Measurements from ENCODE around the gene ZNF71. TPM values are rescaled to one million over a fixed set of nuclear protein-coding genes. Genes with fewer than 3 reads are reported as not detected.

The ZNF71 gene
- polyA plus RNA-seq, 1 donor (not counting 4 experiments of a cell fraction or from before 2014, with no cell fraction given): 4.8 TPM

DNA sequence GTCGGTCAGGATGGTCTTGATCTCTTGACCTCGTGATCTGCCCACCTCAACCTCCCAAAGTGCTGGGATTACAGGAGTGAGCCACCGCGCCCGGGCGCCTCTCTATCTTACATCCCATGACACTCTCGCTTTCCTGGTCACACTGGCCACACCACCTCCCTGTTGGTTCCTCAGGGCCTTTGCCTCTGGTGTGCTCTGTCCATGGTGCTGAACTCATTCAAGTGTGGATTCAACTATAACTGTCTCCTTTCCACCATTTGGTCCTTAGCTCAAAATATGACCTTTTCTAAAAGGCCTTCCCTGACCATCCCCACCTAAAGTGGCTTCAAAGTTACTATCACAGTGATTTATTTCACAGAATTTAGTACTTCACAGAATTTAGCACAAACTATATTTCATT is 44.1 kb downstream of the ZNF71 start:
- no peaks in the 10 kb centered on the region for H3K27me3 ChIP-seq (ENCODE audit: control insufficient read depth, extremely low read depth, insufficient read depth, low read length)
- H4K20me1 ChIP-seq (ENCODE audit: control insufficient read depth, extremely low read depth, insufficient read depth, low read length): no peaks in the 10 kb centered on the region
- H3K79me2 ChIP-seq (ENCODE audit: control insufficient read depth, insufficient read depth, low read length): no peaks in the 10 kb centered on the region
- no peaks in the 10 kb centered on the region for H3K4me1 ChIP-seq (ENCODE audit: control insufficient read depth, extremely low read depth, insufficient read depth, low read length)
- no peak overlapping the region for H3K4me2 ChIP-seq (ENCODE audit: control insufficient read depth, extremely low read depth, insufficient read depth, low read depth, low read length)
- no peaks in the 10 kb centered on the region for H3K36me3 ChIP-seq (ENCODE audit: control insufficient read depth in 2 of 2, extremely low read depth in 1 of 2, insufficient read depth in 2 of 2, low read length in 2 of 2)
- H3K9me3 ChIP-seq (ENCODE audit: control insufficient read depth, low read depth, low read length): peaks cover 7% of the 10 kb centered on the region
- no peak overlapping the region for H2AFZ ChIP-seq (ENCODE audit: control insufficient read depth, low read length)
- no peak for FAIRE-seq
- DNase-seq (ENCODE audit: low read depth, low spot score): no peak
- no peak overlapping the region for H3K27ac ChIP-seq (ENCODE audit: control insufficient read depth, insufficient read depth, low read length)
- TF ChIP-seq EZH2 (IDR thresholded peaks at IDR 0.05; ENCODE audit: low read length): no peak
- dilution Hi-C loops (cut with MboI; ENCODE audit: extremely low pct_ligation_motif_present, low sequenced_read_pairs): no loop called here
- H3K4me3 ChIP-seq (ENCODE audit: control insufficient read depth in 2 of 3, extremely low read depth in 1 of 3, insufficient read depth in 2 of 3, low read depth in 1 of 3, low read length in 3 of 3): no peak overlapping the region
- no peak overlapping the region for H3K9ac ChIP-seq (ENCODE audit: control insufficient read depth, extremely low read depth, insufficient read depth, low read length)
- no peaks in the 10 kb centered on the region for H3K9me1 ChIP-seq (ENCODE audit: control insufficient read depth, extremely low read depth, insufficient read depth, low read length)

DNA sequence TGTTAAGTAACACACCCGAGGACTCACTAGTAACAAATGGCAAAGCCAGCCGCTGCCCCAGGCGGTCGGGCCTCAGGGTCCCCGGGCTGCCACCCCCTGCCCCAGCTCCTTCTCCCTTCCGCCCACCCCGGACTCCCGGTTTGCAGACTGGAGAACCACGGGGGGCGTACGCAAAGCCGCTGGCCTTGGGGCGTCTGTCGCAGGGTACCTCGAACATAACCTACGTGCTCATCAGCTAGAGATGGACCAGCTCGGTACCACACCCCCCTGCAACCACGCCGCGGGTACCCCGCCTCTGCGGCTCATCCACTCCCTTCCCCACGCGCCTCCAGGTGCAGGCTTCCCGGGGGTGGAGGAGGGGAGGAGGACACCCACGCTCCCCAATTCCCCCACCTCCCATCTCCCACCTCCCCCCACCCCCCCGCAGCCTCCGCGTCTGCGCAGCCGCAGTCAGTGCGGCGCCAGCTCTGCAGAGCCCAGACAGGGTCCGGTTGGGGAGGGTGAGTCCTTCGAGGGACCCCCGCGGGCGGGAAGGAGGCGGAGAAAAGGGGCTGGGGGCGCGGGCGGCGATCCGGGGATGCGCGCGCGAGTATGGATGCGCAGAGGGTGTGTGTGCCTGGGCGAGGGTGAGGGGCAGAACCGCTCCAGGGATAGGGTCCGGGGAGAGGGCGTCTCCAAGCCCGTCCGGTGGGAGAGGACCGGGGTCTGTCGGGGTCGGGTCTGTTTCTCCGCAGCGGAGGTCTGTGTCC is 47.8 kb downstream of the ZNF71 start, which contains the start of gene SMIM17:
Gene SMIM17 (plus strand): TSS at position 449 of the 749 bp plus-strand sequence. CDS start 2,509 bp downstream, outside the sequence.
- H3K4me1 ChIP-seq (ENCODE audit: control insufficient read depth, extremely low read depth, insufficient read depth, low read length): no peaks in the 10 kb centered on the region
- H3K9me3 ChIP-seq (ENCODE audit: control insufficient read depth, low read depth, low read length): peaks cover 11% of the 10 kb centered on the region
- no peak within 1 kb of the TSS for H3K4me3 ChIP-seq (ENCODE audit: control insufficient read depth in 2 of 3, extremely low read depth in 1 of 3, insufficient read depth in 2 of 3, low read depth in 1 of 3, low read length in 3 of 3)
- no peak within 1 kb of the TSS for H2AFZ ChIP-seq (ENCODE audit: control insufficient read depth, low read length)
- H4K20me1 ChIP-seq (ENCODE audit: control insufficient read depth, extremely low read depth, insufficient read depth, low read length): no peaks in the 10 kb centered on the region
- no peaks in the 10 kb centered on the region for H3K27me3 ChIP-seq (ENCODE audit: control insufficient read depth, extremely low read depth, insufficient read depth, low read length)
- H3K36me3 ChIP-seq (ENCODE audit: control insufficient read depth in 2 of 2, extremely low read depth in 1 of 2, insufficient read depth in 2 of 2, low read length in 2 of 2): no peaks in the 10 kb centered on the region
- H3K79me2 ChIP-seq (ENCODE audit: control insufficient read depth, insufficient read depth, low read length): no peaks in the 10 kb centered on the region
- H3K27ac ChIP-seq (ENCODE audit: control insufficient read depth, insufficient read depth, low read length): no peak within 1 kb of the TSS
- FAIRE-seq (no peak), DNase-seq (ENCODE audit: low read depth, low spot score) (no peak)
- no peak within 1 kb of the TSS for H3K4me2 ChIP-seq (ENCODE audit: control insufficient read depth, extremely low read depth, insufficient read depth, low read depth, low read length)
- dilution Hi-C loops (cut with MboI; ENCODE audit: extremely low pct_ligation_motif_present, low sequenced_read_pairs): no loop called here
- no peaks in the 10 kb centered on the region for H3K9me1 ChIP-seq (ENCODE audit: control insufficient read depth, extremely low read depth, insufficient read depth, low read length)
- H3K9ac ChIP-seq (ENCODE audit: control insufficient read depth, extremely low read depth, insufficient read depth, low read length): no peak within 1 kb of the TSS
- TF ChIP-seq, protein P1, sequence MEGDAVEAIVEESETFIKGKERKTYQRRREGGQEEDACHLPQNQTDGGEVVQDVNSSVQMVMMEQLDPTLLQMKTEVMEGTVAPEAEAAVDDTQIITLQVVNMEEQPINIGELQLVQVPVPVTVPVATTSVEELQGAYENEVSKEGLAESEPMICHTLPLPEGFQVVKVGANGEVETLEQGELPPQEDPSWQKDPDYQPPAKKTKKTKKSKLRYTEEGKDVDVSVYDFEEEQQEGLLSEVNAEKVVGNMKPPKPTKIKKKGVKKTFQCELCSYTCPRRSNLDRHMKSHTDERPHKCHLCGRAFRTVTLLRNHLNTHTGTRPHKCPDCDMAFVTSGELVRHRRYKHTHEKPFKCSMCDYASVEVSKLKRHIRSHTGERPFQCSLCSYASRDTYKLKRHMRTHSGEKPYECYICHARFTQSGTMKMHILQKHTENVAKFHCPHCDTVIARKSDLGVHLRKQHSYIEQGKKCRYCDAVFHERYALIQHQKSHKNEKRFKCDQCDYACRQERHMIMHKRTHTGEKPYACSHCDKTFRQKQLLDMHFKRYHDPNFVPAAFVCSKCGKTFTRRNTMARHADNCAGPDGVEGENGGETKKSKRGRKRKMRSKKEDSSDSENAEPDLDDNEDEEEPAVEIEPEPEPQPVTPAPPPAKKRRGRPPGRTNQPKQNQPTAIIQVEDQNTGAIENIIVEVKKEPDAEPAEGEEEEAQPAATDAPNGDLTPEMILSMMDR (optimal IDR thresholded peaks at IDR 0.05 in 1 of 3, IDR thresholded peaks at IDR 0.05 in 1 of 3, conservative IDR thresholded peaks at IDR 0.05 in 1 of 3; ENCODE audit: extremely low read depth in 1 of 3, insufficient read depth in 2 of 3, low read length in 3 of 3): no peak
- TF ChIP-seq EZH2 (IDR thresholded peaks at IDR 0.05; ENCODE audit: low read length): no peak

Measured in keratinocyte (primary cell).